Gastrocnemius medialis (tissue), 4 donors: Measurements from ENCODE around the gene EXPH5. TPM values are rescaled to one million over a fixed set of nuclear protein-coding genes. Genes with fewer than 3 reads are reported as not detected.
"Not testable (repeated sequence)": the region's sequence is repeated elsewhere in the genome, so short reads cannot be mapped to it uniquely, and the experiment has no call there.

Source experiments
- ATAC-seq, 2 donors: fragments of 150-250 bp; one replicate each; pipeline ENCODE4 v1.9.1; 2016
- DNase-seq, 2 donors: peaks; one replicate each; pipeline ENCODE4 v3.0.0-alpha.2; 2019
- H3K27ac ChIP-seq, 4 donors: fragments of 200-600 bp; sonication (generic); 1 replicate in 1 of 4; 2 replicates in 3 of 4; pipeline ENCODE4 v1.5.1; 2016 to 2018; ENCODE audit warnings: mild to moderate bottlenecking in 2 of 4, moderate library complexity in 1 of 4
- H3K27me3 ChIP-seq, 3 donors: fragments of 200-600 bp; sonication (generic) in 2 of 3; 1 replicate in 1 of 3; 2 replicates in 2 of 3; pipeline versions ENCODE4 v1.5.1 to v1.6.0; 2016 to 2019; ENCODE audit warnings: mild to moderate bottlenecking in 1 of 3, moderate library complexity in 1 of 3
- H3K36me3 ChIP-seq, 2 donors: fragments of 200-600 bp; sonication (generic) in 1 of 2; one replicate each; pipeline ENCODE4 v1.5.1; 2017 to 2018
- H3K4me1 ChIP-seq, 2 donors: fragments of 200-600 bp; sonication (generic) in 1 of 2; one replicate each; pipeline ENCODE4 v1.5.1; 2016 to 2017; ENCODE audit warnings: mild to moderate bottlenecking in 2 of 2
- H3K4me3 ChIP-seq, 4 donors: fragments of 200-600 bp; sonication (generic) in 3 of 4; 1 replicate in 1 of 4; 2 replicates in 3 of 4; pipeline ENCODE4 v1.5.1; 2016 to 2019; ENCODE audit warnings: mild to moderate bottlenecking in 2 of 4
- H3K9me3 ChIP-seq, 3 donors: fragments of 200-600 bp; sonication (generic) in 2 of 3; 1 replicate in 1 of 3; 2 replicates in 2 of 3; pipeline ENCODE4 v1.5.1; 2016 to 2019
- CTCF ChIP-seq, 5 experiments: fragments of 450-650 bp in 3 of 5; fragments of 200-600 bp in 2 of 5; sonication (generic) in 2 of 5; IDR thresholded peaks in 4 of 5; conservative IDR thresholded peaks in 1 of 5; 1 replicate in 4 of 5; 2 replicates in 1 of 5; pipeline ENCODE4 v1.5.1; 2016 to 2019; ENCODE audit warnings: antibody characterized with exemption in 5 of 5, mild to moderate bottlenecking in 3 of 5, moderate library complexity in 3 of 5
- POLR2A ChIP-seq, 2 donors: fragments of 450-650 bp; IDR thresholded peaks; one replicate each; pipeline ENCODE4 v1.6.1; 2017; ENCODE audit warnings: antibody characterized with exemption in 2 of 2, mild to moderate bottlenecking in 2 of 2, moderate library complexity in 2 of 2
- in situ Hi-C, 4 donors: fragments of 200-750 bp; cut with MboI; loops; one replicate each; pipeline versions ENCODE4 v1.15.0 to v1.8.0; 2017; ENCODE audit warnings: low sequenced_read_pairs in 4 of 4
- intact Hi-C: fragments of 100-400 bp; cut with DNase I; formaldehyde crosslinking; loops from one replicate; pipeline ENCODE4 v1.15.1; 2023; ENCODE audit warnings: low total_unique reads
- total RNA-seq, 4 donors: library from RNA; depleted of rRNA; stranded (reverse); fragments of >200 nt; gene quantifications; one replicate each; pipeline versions ENCODE4 v1.1.0 to v1.2.3, GENCODE V29; 2016

Gene EXPH5
- total RNA-seq, 4 donors from 2014 or later, result 0.07 to 0.22 (median 0.20) TPM; not detected in 1

GRCh38 chr11:108606495-108607160 is 13.1 kb upstream of the EXPH5 start:
- no peak for TF ChIP-seq CTCF (IDR thresholded peaks at IDR 0.05 in 4 of 5, conservative IDR thresholded peaks at IDR 0.05 in 1 of 5)
- TF ChIP-seq POLR2A (IDR thresholded peaks at IDR 0.05), result no peak
- intact Hi-C loops (no loop called here), in situ Hi-C loops (no loop called here)
- Histone ChIP-seq H3K36me3 (no peaks in the 10 kb centered on the region), H3K4me1 (no peaks in the 10 kb centered on the region), H3K9me3 (no peaks in the 10 kb centered on the region), H3K4me3 (no peak overlapping the region), H3K27ac (no peak overlapping the region), H3K27me3 (no peaks in the 10 kb centered on the region)
- DNase-seq (no peak), ATAC-seq (no peak)

GRCh38 chr11:108606070-108606469 is 12.5 kb upstream of the EXPH5 start:
- Histone ChIP-seq H3K27me3 (no peaks in the 10 kb centered on the region), H3K9me3 (no peaks in the 10 kb centered on the region), H3K27ac (no peak overlapping the region), H3K4me1 (no peaks in the 10 kb centered on the region), H3K4me3 (no peak overlapping the region), H3K36me3 (no peaks in the 10 kb centered on the region)
- ATAC-seq, result no peak
- in situ Hi-C loops (no loop called here), intact Hi-C loops (no loop called here)
- DNase-seq, result no peak
- no peak for TF ChIP-seq CTCF (IDR thresholded peaks at IDR 0.05 in 4 of 5, conservative IDR thresholded peaks at IDR 0.05 in 1 of 5)

- ATAC-seq, result not testable (repeated sequence)
Measured at GRCh38 chr11:108602818-108603217, 9.2 kb upstream of the EXPH5 start.

GRCh38 chr11:108601150-108601549 is 7.6 kb upstream of the EXPH5 start:
- DNase-seq (no peak), ATAC-seq (no peak)
- in situ Hi-C loops (no loop called here), intact Hi-C loops (no loop called here)
- no peaks in the 10 kb centered on the region for H3K36me3 ChIP-seq
- H3K27ac ChIP-seq, result no peak overlapping the region
- no peaks in the 10 kb centered on the region for H3K9me3 ChIP-seq
- TF ChIP-seq CTCF (IDR thresholded peaks at IDR 0.05 in 4 of 5, conservative IDR thresholded peaks at IDR 0.05 in 1 of 5), result no peak
- no peak for TF ChIP-seq POLR2A (IDR thresholded peaks at IDR 0.05)
- H3K27me3 ChIP-seq, result no peaks in the 10 kb centered on the region
- H3K4me3 ChIP-seq, result no peak overlapping the region
- H3K4me1 ChIP-seq, result no peaks in the 10 kb centered on the region

More at GRCh38 chr11:108602818-108603217, 9.2 kb upstream of the EXPH5 start:
- in situ Hi-C loops, H3K4me3 ChIP-seq, H3K9me3 ChIP-seq, H3K4me1 ChIP-seq, H3K27me3 ChIP-seq, H3K27ac ChIP-seq, H3K36me3 ChIP-seq, DNase-seq, intact Hi-C loops: not testable (repeated sequence)

GRCh38 chr11:108599978-108600377 is 6.4 kb upstream of the EXPH5 start:
- peaks cover 0 to 1% (median 0%) of the 10 kb centered on the region in 3 donors for H3K27me3 ChIP-seq
- intact Hi-C loops, result no loop called here
- no peak for TF ChIP-seq CTCF (IDR thresholded peaks at IDR 0.05 in 4 of 5, conservative IDR thresholded peaks at IDR 0.05 in 1 of 5)
- no peak for TF ChIP-seq POLR2A (IDR thresholded peaks at IDR 0.05)
- no peak for DNase-seq
- H3K9me3 ChIP-seq, result no peaks in the 10 kb centered on the region
- no peaks in the 10 kb centered on the region for H3K4me1 ChIP-seq
- H3K36me3 ChIP-seq, result no peaks in the 10 kb centered on the region
- ATAC-seq, result no peak
- H3K4me3 ChIP-seq, result no peak overlapping the region
- in situ Hi-C loops, result no loop called here
- H3K27ac ChIP-seq, result no peak overlapping the region
